SHP77 treated with DMSO at 0.1 percent for 48 hours (cell line): ENCODE data around the gene KCNH6.
A peak's percentile ranks its signal among the peaks of the same experiment; 100 is the strongest.

Experiments used
- DNase-seq: peaks from one replicate; lab custom pipeline; 2025; lab: John Stamatoyannopoulos, UW

The KCNH6 gene

DNA sequence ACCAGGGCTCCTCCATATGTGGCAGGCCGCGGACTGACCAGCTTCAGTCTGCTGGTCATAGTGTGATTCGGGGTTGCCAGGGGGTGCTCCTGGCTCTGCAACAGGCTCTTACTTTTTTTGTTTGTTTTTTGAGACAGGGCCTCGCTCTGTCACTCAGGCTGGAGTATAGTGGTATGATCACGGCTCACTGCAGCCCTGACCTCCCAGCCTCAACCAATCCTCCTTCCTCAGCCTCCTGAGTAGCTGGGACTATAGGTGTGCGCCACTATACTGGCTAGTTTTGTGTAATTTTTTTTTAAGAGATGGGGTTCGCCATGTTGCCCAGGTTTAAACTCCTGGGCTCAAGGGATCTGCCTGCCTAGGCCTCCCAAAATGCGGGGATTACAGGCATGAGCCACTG lies 11.8 kb upstream of the KCNH6 start:
- DNase-seq = no peak

- no peak for DNase-seq
Observed at GRCh38 chr17:63512388-63512787, 10.8 kb upstream of the KCNH6 start.

GRCh38 chr17:63512896-63513644 lies 10.1 kb upstream of the KCNH6 start:
- no peak for DNase-seq

- DNase-seq = no peak
Observed at GRCh38 chr17:63514477-63514876, 8.7 kb upstream of the KCNH6 start.

GRCh38 chr17:63514974-63515373 lies 8.2 kb upstream of the KCNH6 start:
- DNase-seq = no peak

- DNase-seq = no peak
Observed at GRCh38 chr17:63515426-63515825, 7.7 kb upstream of the KCNH6 start.

GRCh38 chr17:63516910-63517824 lies 6.0 kb upstream of the KCNH6 start:
- no peak for DNase-seq

- no peak for DNase-seq
Observed at GRCh38 chr17:63517825-63518534, 5.2 kb upstream of the KCNH6 start.

DNA sequence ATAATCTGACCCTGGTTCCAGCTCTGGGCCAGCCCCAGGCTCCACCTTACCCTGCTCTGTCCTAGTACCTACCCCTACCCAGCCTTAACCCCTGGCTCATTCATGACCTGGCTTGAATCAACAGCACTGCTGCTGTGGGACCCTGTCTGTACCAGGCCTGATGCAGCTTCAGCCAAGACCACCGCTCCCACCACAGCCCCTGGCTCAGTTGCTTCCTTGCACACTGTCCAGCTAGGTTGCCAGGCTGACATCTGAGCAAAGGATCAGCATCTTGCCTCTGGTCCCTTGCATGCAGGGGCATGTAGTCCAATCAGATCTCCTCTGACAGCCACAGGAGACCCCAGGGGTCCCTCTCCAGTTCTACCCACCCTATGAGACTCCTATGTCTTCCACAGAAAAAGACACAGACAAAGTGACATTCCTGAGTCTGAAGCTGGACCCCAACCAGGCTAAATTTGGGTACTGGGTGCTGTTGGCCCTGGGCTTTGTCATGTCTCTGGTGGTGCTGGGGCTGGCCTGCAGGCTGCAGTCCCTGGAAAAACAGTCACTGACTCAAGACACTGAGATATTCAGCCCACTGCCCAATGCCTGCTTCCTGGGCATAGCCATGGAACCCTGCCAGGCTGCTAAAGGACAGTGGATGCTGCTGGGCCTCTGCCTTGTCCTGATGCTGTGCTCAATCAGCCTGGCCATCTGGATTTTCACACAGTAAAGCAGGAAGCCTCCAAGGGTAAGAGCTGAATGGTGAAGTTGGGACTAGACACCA lies 3.9 kb upstream of the KCNH6 start:
- DNase-seq = no peak

DNA sequence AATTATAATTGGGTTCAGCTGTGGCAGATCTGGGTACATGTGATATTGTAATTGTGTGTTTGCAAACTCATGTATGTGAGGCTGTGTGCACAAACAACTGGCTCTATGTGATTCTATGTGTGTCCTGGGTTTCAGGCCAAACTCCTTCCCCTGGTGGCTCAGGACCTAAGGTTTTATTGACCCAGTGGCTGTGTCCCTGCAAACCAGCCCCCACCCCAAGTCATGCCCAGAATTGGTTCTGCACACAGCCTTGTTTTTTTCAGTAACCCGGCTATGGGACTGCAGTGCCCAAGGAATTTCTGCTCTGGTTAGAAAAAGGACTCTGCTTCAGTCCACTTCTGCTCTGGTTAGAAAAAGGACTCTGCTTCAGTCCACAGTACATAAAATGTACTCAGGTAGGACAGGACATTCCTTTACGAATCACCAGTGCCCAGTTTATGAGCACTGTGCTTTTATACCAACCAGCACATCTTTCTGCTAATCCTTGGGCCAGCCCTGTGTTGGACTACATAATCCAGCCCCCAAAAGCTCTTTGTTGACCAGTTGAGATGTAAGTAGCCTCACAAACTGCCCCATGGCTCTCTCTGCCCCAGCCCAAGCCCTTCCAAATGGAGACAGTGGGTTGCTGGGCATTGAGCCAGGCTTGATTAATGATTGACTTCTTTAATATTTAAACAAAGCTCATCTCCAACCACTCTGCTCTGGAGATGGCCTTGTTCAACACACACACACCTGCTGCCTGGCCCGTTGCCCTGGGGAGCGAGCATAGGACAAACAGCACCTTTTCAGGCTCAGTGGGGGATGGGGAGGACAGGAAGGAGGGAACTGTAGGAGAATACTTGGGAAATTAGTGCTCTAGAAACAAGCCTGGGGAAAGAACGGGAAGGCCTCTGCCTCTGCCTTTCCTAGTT lies 2.9 kb upstream of the KCNH6 start:
- DNase-seq = peak; percentile 93

- DNase-seq = no peak
Observed at GRCh38 chr17:63524051-63524450, 893 bp downstream of the KCNH6 start.

- DNase-seq = no peak
Observed at GRCh38 chr17:63525190-63525946, 2.2 kb downstream of the KCNH6 start.

DNA sequence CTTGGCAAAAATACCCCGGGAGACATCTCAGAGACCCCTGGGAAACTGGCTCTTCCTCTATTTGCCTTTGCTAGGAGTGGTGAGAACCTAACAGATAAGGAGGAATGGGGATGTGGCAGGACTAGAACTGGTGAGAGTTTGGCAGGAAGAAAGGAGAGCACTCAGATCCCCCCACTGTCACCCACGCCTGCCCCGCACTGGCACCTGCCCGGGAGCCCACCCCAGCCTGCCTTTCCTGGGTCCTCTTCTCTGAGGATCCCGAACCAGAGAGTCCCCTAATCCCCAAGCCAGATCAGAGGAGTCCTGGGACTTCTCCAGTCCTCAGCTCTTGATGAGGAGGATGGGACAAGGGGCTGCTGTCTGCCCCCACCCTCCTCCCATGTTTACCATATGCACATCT lies 3.7 kb downstream of the KCNH6 start:
- no peak for DNase-seq

GRCh38 chr17:63528183-63528582 lies 5.0 kb downstream of the KCNH6 start:
- no peak for DNase-seq

GRCh38 chr17:63529711-63530556 lies 6.8 kb downstream of the KCNH6 start:
- DNase-seq = no peak

DNA sequence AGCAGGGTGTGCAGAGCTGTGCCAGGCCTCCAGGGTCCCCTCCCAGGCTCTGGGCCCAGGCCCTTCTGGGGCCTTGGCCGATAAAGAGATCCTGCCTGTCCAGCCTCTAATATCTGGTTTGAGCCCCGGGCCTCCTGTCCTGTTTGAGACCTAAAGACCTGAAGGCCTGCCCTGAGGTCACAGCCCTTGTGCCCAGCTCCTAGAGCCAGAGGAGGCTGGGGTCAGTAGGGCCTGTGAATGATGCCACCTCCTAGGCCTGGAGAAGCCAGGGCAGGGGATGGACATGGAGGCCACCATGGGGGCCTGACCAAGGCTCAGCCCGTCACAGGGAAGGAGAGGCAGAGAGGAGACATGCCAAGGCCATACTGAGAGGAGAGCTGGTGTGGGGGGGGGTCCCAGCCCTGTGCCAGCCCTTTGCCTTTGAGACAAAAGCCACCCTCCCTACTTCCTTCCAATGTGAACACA lies 7.4 kb downstream of the KCNH6 start:
- no peak for DNase-seq

DNA sequence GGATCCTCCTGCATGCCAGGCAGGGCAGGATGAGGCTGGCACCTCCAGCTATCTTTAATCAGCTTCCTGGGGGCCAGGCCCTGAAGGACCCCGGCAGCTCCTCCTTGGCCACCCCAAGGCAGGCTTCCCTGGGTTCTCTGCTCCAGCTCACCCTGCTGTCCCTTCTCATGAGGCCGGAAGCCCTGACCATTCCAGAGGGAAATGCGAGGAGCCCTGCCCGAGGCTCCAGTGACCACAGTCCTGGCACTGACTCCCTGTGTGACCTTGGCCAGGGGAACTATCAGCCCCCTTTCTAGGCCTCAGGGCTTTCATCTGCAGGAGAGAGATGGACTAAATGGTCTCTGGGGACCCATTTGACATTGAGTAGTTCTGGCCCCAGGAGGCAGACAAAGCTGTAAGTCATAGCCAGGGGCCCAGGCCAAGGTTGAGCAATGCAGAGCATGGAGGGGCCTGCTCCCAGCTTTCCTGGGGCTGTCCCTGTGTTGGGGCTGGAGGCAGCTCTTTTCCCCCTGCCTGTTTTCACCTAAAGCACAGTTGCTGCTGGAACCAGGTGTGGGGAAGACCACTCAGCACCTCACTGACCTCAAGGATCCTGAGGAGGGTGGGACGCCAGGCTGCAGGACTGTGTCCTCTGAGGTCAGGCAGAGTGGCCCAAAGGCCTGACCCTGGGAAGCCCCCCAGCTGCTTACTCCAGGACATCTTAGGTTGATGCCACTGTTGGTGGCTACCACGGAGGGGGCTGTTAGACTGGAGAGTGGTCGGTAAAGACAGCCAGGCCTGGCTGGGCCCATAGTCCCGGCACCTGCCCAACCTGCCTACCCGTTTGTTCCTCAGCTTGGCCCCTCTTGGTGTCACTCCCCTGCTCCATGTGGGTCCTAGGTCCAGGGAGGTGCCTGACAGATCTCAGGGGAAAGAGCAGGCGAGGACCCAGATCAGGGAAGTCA lies 8.1 kb downstream of the KCNH6 start:
- no peak for DNase-seq
